Measurements from ENCODE around the gene CNNM2.

- TF ChIP-seq POLR2A (IDR thresholded peaks at IDR 0.05; ENCODE audit: low read depth, low read length): no peak
- TF ChIP-seq TAF1 (IDR thresholded peaks at IDR 0.05; ENCODE audit: borderline replicate concordance, low read depth, low read length): no peak
These were observed 199.2 kb downstream of the CNNM2 start for GRCh38 chr10:103117247-103117646.
